ENCODE results near the gene BMP7. TPM values are rescaled to one million over a fixed set of nuclear protein-coding genes. Genes with fewer than 3 reads are reported as not detected.

Gene BMP7
- total and polyA plus RNA-seq, 8 donors: 0.12 to 2.5 (median 0.33) TPM; not detected in 1

DNA sequence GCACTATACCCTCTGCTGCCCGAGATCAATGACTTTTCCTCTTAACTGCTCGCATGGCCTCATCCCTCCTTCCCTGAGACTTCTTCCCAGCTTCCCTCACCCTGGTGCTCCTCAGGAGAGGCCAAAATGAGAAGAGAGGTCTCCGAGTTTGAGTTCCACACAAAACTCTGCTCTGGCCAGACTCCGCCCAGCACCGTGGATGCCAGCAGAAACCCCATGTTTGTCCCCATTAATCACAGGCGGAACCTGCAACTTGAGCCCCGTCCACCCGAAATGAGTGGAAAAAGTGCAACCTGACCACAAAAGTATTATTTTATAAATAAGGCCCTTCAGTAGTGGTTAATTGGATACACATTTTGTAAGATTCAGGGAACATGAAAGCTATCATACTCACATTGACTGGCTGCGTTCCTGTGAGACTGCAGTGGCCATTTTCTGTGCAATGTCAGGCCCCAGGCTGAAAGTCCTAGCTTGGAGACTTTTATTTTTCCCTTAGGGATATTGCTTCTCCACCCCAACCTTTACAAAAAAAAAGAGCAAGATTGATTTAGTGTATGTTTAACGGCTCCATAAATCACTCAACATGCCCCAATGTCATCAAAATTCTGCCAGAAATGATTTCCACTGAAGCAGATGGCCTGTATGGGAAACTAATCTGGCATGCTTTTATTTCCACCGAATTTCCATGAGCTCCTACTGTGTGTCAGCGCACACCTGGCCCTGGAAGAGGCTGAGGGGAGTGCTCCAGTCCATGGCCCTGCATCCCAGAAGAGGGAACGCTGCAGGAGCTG lies 134.6 kb downstream of the BMP7 start:
- ATAC-seq (no peak), FAIRE-seq (no peak), DNase-seq (no peak)
- intact Hi-C loops (cut with DNase I): no loop called here
- H3K9me3 ChIP-seq: no peaks in the 10 kb centered on the region
- 56 to 70% methylated on average over 13 of the region's 13 CpGs for WGBS, 2 donors
- TF ChIP-seq, protein P1, sequence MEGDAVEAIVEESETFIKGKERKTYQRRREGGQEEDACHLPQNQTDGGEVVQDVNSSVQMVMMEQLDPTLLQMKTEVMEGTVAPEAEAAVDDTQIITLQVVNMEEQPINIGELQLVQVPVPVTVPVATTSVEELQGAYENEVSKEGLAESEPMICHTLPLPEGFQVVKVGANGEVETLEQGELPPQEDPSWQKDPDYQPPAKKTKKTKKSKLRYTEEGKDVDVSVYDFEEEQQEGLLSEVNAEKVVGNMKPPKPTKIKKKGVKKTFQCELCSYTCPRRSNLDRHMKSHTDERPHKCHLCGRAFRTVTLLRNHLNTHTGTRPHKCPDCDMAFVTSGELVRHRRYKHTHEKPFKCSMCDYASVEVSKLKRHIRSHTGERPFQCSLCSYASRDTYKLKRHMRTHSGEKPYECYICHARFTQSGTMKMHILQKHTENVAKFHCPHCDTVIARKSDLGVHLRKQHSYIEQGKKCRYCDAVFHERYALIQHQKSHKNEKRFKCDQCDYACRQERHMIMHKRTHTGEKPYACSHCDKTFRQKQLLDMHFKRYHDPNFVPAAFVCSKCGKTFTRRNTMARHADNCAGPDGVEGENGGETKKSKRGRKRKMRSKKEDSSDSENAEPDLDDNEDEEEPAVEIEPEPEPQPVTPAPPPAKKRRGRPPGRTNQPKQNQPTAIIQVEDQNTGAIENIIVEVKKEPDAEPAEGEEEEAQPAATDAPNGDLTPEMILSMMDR (IDR thresholded peaks at IDR 0.05): no peak
- no peak overlapping the region for H3K27ac ChIP-seq
- H3K27me3 ChIP-seq: peaks cover 0 to 4% (median 2%) of the 10 kb centered on the region in 4 donors
- H3K4me3 ChIP-seq: no peak overlapping the region
- no peaks in the 10 kb centered on the region for H3K36me3 ChIP-seq
- no peaks in the 10 kb centered on the region for H3K4me1 ChIP-seq

DNA sequence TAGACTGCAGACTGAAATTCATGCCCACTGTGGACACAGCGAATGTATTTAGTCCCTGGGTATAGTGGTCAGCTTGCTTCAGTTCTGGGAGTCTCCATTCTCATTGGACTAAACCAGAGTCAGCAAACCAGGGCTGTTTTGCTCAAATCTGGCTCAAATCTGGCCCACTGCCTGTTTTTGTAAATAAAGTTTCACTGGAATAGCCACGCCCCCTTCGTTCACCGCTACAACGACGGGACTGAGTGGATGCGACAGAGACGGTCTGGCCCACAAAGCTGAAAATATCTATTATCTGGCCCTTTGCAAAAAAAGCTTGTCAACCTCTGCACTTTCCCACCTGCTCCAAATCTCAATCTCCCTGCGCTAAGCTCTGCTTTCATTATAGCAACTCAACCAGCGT lies 135.4 kb downstream of the BMP7 start:
- Histone ChIP-seq H3K36me3 (no peaks in the 10 kb centered on the region), H3K27me3 (peaks cover 0 to 4% (median 2%) of the 10 kb centered on the region in 4 donors), H3K4me3 (no peak overlapping the region), H3K27ac (no peak overlapping the region), H3K9me3 (no peaks in the 10 kb centered on the region), H3K4me1 (no peaks in the 10 kb centered on the region)
- intact Hi-C loops (cut with DNase I): no loop called here
- no peak for DNase-seq
- no peak for FAIRE-seq
- no peak for ATAC-seq
- WGBS, 2 donors: 75% methylated on average over 10 of the region's 10 CpGs
- TF ChIP-seq, protein P1 (IDR thresholded peaks at IDR 0.05): no peak

DNA sequence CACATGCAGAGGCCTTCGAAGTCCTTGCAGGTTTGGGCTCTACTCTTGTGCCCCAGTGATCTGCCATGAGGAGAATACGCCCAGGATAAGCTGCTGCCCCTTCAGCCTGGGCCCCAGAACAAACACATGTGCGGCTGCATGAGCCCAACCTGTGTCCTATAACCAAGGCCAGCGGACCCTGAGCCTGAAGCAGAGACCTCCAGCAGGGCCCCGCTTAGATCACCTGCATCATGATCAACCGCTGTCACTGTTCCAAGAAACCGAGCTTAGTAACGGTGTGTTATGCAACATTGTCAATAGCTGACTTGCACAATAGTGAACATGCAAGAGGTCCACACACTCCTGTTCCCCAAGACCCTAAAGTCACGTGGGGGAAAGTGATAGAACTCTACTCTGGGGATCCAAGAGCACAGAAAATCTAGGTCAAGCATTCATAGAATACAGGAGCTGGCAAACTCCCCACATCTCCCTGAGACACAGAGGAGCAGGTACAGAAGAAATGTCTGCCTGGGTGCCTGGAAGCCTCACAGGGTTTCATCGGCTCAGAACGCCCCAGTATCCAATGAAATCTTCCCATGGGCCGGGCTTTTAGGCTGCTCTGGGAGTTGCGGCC lies 136.2 kb downstream of the BMP7 start:
- ATAC-seq (no peak), DNase-seq (no peak), FAIRE-seq (no peak)
- Histone ChIP-seq H3K4me3 (no peak overlapping the region), H3K27me3 (peaks cover 0 to 4% (median 2%) of the 10 kb centered on the region in 4 donors), H3K27ac (no peak overlapping the region), H3K36me3 (no peaks in the 10 kb centered on the region), H3K4me1 (no peaks in the 10 kb centered on the region), H3K9me3 (no peaks in the 10 kb centered on the region)
- intact Hi-C loops (cut with DNase I): no loop called here
- 37 to 42% methylated on average over 13 of the region's 13 CpGs for WGBS, 2 donors
- TF ChIP-seq, protein P1 (IDR thresholded peaks at IDR 0.05): no peak

DNA sequence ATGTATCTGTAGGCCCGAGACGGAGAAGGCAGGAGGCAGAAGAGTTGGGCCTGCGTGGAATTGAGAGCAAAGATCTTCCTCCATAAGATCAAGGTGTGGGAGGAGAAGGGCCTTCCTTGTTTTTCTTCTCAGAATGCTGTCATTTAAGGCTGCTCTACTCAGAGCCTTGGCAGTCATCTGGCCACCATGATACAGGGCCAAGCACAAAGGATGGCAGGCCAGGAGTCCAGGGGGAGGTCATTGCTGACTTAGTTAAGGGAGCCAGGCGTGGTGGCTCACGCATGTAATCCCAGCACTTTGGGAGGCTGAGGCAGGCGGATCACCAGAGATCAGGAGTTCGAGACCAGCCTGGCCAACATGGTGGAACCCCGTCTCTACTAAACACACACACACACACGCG lies 137.1 kb downstream of the BMP7 start:
- DNase-seq (no peak), ATAC-seq (no peak), FAIRE-seq (no peak)
- Histone ChIP-seq H3K4me3 (no peak overlapping the region), H3K27ac (no peak overlapping the region), H3K4me1 (no peaks in the 10 kb centered on the region), H3K27me3 (peaks cover 0 to 4% (median under 1%) of the 10 kb centered on the region in 4 donors), H3K9me3 (no peaks in the 10 kb centered on the region), H3K36me3 (no peaks in the 10 kb centered on the region)
- WGBS, 2 donors: 85 to 90% methylated on average over 10 of the region's 10 CpGs
- intact Hi-C loops (cut with DNase I): loop anchor here in 1 of 3 donors (10.0 kb wide), 1 partner anchor 55 kb away; no protein-coding TSS in a partner anchor
- TF ChIP-seq, protein P1 (IDR thresholded peaks at IDR 0.05): no peak

Measured in pancreas (tissue), 10 donors.